ENCODE results near the gene PCDHB15.
"Not testable (repeated sequence)": the region's sequence is repeated elsewhere in the genome, so short reads cannot be mapped to it uniquely, and the experiment has no call there.

The PCDHB15 gene

GRCh38 chr5:141247434-141247833 lies 2.2 kb downstream of the PCDHB15 start:
- not testable (repeated sequence) for DNase-seq (ENCODE audit: low read depth, low spot score)

- DNase-seq (ENCODE audit: low read depth, low spot score): no peak
These were observed 5.4 kb downstream of the PCDHB15 start for GRCh38 chr5:141250576-141250975.

GRCh38 chr5:141258464-141258863 lies 13.3 kb downstream of the PCDHB15 start:
- DNase-seq (ENCODE audit: low read depth, low spot score): no peak

- no peak for DNase-seq (ENCODE audit: low read depth, low spot score)
These were observed 13.8 kb downstream of the PCDHB15 start for GRCh38 chr5:141258948-141259347.

DNA sequence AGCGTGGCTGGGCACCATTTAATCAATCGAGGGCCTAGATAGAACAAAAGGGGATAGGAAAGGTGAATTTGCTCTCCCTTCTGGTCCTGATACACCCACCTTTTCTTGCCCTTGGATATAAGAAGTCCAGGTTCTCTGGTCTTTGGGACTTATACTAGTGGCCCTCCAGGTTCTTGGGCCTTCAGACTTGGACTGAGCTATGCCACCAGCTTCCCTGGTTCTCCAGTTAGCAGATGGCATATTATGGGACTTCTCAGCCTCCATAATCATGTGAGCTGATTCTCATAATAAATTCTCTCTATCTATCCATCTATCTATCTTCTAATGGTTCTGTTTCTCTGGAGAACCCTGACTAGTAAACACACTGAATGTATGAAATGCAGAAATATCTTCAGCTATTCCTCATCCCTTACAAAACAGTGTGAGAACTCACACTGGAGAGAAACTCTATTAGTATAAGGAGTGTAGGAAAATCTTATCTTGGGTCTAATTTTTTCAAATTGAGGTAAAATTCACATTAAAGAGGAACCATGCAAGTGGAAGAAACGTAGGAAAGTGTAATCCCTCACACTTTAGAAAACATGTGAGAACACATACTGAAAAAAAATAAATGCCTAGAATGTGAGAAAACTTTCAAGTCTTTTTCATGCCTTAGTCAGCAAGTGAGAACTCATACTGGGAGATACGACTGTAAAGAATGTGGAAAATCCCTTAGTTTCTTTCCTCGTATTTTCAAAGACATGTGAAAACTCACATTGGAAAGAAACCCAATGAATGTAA lies 15.5 kb downstream of the PCDHB15 start:
- no peak for DNase-seq (ENCODE audit: low read depth, low spot score)

- no peak for DNase-seq (ENCODE audit: low read depth, low spot score)
These were observed 16.0 kb downstream of the PCDHB15 start for GRCh38 chr5:141261238-141261546.

GRCh38 chr5:141269195-141269594 lies 24.0 kb downstream of the PCDHB15 start:
- no peak for DNase-seq (ENCODE audit: low read depth, low spot score)

- DNase-seq (ENCODE audit: low read depth, low spot score): no peak
These were observed 27.7 kb downstream of the PCDHB15 start for GRCh38 chr5:141272906-141273305.

DNA sequence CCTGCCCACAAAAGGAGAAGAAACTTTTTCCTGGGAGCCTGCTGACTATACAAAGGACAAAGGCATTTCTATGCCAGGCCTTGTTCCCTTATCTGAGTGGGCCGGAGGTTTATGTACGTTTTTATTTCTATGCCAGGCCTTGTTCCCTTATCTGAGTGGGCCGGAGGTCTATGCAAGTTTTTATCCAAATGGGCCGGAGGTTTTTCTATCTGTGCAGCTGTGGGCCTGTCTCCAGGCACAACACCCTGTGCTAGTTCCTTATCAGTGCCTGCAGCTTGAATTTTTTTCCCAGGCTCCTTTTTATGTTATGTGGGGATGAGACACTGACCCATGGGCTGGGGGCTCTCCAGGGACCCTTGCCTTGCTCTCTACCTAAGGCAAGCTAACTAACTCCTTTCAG lies 53.2 kb downstream of the PCDHB15 start:
- DNase-seq (ENCODE audit: low read depth, low spot score): no peak

All from activated naive CD8-positive, alpha-beta T cell treated with anti-CD3 and anti-CD28 coated beads, Interleukin-2, amount 50 U/mL, for 16 hours (primary cell).